ENCODE measurements around the gene CACNA1I. TPM values are rescaled to one million over a fixed set of nuclear protein-coding genes. Genes with fewer than 3 reads are reported as not detected.

CACNA1I gene
- total RNA-seq, 1 experiment from 2014 or later, result 0.15 TPM

DNA sequence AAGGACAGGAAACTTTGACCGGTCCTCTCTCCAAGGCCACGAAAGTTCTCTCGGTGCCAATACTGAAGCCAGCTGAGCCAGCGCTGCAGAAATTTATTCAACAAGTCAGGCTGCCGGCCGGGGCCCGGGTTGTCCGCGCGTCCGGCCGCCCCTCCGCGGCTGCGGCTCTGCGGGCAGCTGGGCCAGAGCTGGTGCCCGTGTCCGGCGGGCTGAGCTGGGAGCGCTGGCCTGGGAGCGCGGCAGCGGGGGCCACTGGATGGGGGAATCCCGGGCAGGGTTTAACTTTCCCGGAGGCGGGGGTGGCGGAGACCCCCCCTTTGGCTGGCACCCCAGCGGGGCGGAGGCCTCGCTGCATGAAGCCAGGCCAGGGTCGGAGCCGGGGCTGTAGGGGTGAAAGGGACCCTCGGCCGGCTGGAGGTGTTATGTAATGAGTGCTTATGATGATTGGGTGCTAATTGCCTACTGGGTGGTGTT is 12.3 kb upstream of the CACNA1I start:
- Histone ChIP-seq H3K4me3 (replicated peaks in 1 of 2; ENCODE audit: low read depth in 1 of 2, low read length in 2 of 2) (no peak overlapping the region), H4K20me1 (ENCODE audit: insufficient read depth) (no peaks in the 10 kb centered on the region), H3K27me3 (ENCODE audit: insufficient read depth, low read length) (peaks cover 10% of the 10 kb centered on the region; the same call in 1 of the 2 replicates), H3K4me2 (ENCODE audit: low read length) (no peak overlapping the region), H3K4me1 (ENCODE audit: control insufficient read depth in 1 of 2, insufficient read depth in 2 of 2, low read length in 2 of 2) (peaks cover 0 to 8% of the 10 kb centered on the region in 2 experiments; a peak in 2 of 4 replicates), H3K27ac (ENCODE audit: low read depth, low read length) (no peak overlapping the region), H3K9ac (ENCODE audit: low read length) (no peak overlapping the region), H3K36me3 (ENCODE audit: control insufficient read depth in 1 of 2, insufficient read depth in 2 of 2, low read length in 2 of 2) (no peaks in the 10 kb centered on the region), H3K9me3 (ENCODE audit: control insufficient read depth in 1 of 2, insufficient read depth in 1 of 2, low read depth in 1 of 2, low read length in 2 of 2) (no peaks in the 10 kb centered on the region; a peak in 1 of 4 replicates), H2AFZ (ENCODE audit: low read depth, low read length, poor library complexity, severe bottlenecking) (no peak overlapping the region), H3K79me2 (ENCODE audit: insufficient read depth, low read length) (no peaks in the 10 kb centered on the region), H3K9me2 (ENCODE audit: insufficient read depth) (no peaks in the 10 kb centered on the region)
- ATAC-seq (no peak), DNase-seq (ENCODE audit: low read depth, low spot score) (no peak)
- ChIA-PET CTCF (no interaction called here), POLR2A (no interaction called here), RAD21 (ENCODE audit: low non-redundant PET in 1 of 2, low total read pairs in 2 of 2, uncharacterized antibody in 2 of 2, unreplicated experiment in 2 of 2) (no interaction called here)
- intact Hi-C loops (cut with micrococcal nuclease), result no loop called here
- TF ChIP-seq SRF (IDR thresholded peaks at IDR 0.05; ENCODE audit: low read depth) (no peak), EZH2 (IDR thresholded peaks at IDR 0.05) (no peak), POLR2AphosphoS5 (IDR thresholded peaks at IDR 0.05; ENCODE audit: low read depth, low read length) (no peak)
- TF ChIP-seq, protein P1, sequence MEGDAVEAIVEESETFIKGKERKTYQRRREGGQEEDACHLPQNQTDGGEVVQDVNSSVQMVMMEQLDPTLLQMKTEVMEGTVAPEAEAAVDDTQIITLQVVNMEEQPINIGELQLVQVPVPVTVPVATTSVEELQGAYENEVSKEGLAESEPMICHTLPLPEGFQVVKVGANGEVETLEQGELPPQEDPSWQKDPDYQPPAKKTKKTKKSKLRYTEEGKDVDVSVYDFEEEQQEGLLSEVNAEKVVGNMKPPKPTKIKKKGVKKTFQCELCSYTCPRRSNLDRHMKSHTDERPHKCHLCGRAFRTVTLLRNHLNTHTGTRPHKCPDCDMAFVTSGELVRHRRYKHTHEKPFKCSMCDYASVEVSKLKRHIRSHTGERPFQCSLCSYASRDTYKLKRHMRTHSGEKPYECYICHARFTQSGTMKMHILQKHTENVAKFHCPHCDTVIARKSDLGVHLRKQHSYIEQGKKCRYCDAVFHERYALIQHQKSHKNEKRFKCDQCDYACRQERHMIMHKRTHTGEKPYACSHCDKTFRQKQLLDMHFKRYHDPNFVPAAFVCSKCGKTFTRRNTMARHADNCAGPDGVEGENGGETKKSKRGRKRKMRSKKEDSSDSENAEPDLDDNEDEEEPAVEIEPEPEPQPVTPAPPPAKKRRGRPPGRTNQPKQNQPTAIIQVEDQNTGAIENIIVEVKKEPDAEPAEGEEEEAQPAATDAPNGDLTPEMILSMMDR (IDR thresholded peaks at IDR 0.05 in 2 of 3, conservative IDR thresholded peaks at IDR 0.05 in 1 of 3; ENCODE audit: borderline replicate concordance in 1 of 3, insufficient read depth in 1 of 3, low read depth in 2 of 3, low read length in 2 of 3), result no peak
- BruUV-seq (replicated peaks), result no TSS peak

DNA sequence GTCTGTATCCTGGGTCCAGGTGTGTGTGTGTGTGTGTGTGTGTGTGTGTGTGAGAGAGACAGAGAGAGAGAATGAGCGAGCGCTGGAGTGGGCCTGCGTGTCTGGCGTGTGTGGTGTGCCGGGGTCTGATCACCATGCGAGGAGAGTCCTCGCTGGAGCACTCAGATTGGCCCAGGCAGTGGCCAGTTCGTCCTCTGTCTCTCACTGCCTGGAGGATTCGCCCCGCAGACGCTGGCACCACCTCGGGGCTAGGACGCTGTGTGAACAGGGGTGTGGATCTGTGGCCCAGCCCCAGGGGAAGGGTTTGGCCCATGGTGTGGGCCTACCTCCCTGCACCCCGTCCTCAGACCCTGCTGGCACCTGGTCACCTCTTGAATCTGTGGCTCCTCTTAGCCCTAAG is 11.6 kb upstream of the CACNA1I start:
- no peaks in the 10 kb centered on the region for H3K9me2 ChIP-seq (ENCODE audit: insufficient read depth)
- H3K27ac ChIP-seq (ENCODE audit: low read depth, low read length), result no peak overlapping the region
- H3K79me2 ChIP-seq (ENCODE audit: insufficient read depth, low read length), result no peaks in the 10 kb centered on the region
- peaks cover 0 to 8% of the 10 kb centered on the region in 2 experiments; a peak in 2 of 4 replicates for H3K4me1 ChIP-seq (ENCODE audit: control insufficient read depth in 1 of 2, insufficient read depth in 2 of 2, low read length in 2 of 2)
- no peaks in the 10 kb centered on the region for H4K20me1 ChIP-seq (ENCODE audit: insufficient read depth)
- DNase-seq (ENCODE audit: low read depth, low spot score), result no peak
- intact Hi-C loops (cut with micrococcal nuclease), result no loop called here
- no peak for TF ChIP-seq JUND (IDR thresholded peaks at IDR 0.05)
- TF ChIP-seq EZH2phosphoT487 (IDR thresholded peaks at IDR 0.05; ENCODE audit: borderline replicate concordance), result no peak
- TF ChIP-seq SIN3A (IDR thresholded peaks at IDR 0.05; ENCODE audit: low read depth), result no peak
- TF ChIP-seq SP1 (IDR thresholded peaks at IDR 0.05; ENCODE audit: low read depth), result no peak
- no peak for TF ChIP-seq ZNF274 (IDR thresholded peaks at IDR 0.05; ENCODE audit: low read depth, low read length)
- TF ChIP-seq, protein P2, sequence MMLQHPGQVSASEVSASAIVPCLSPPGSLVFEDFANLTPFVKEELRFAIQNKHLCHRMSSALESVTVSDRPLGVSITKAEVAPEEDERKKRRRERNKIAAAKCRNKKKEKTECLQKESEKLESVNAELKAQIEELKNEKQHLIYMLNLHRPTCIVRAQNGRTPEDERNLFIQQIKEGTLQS (IDR thresholded peaks at IDR 0.05), result no peak
- no peak for TF ChIP-seq ZFX (IDR thresholded peaks at IDR 0.05)
- ATAC-seq, result no peak
- H3K9me3 ChIP-seq (ENCODE audit: control insufficient read depth in 1 of 2, insufficient read depth in 1 of 2, low read depth in 1 of 2, low read length in 2 of 2), result no peaks in the 10 kb centered on the region; a peak in 1 of 4 replicates
- CTCF ChIA-PET, result interaction anchor here (1.1 to 1.4 kb wide), 4 partner anchors 16 to 480 kb away, joined by 3 to 11 read pairs (median 3); no protein-coding TSS in a partner anchor
- H3K36me3 ChIP-seq (ENCODE audit: control insufficient read depth in 1 of 2, insufficient read depth in 2 of 2, low read length in 2 of 2), result no peaks in the 10 kb centered on the region
- no peak overlapping the region for H2AFZ ChIP-seq (ENCODE audit: low read depth, low read length, poor library complexity, severe bottlenecking)
- H3K4me3 ChIP-seq (replicated peaks in 1 of 2; ENCODE audit: low read depth in 1 of 2, low read length in 2 of 2), result no peak overlapping the region
- H3K4me2 ChIP-seq (ENCODE audit: low read length), result no peak overlapping the region
- H3K9ac ChIP-seq (ENCODE audit: low read length), result no peak overlapping the region
- RAD21 ChIA-PET (ENCODE audit: low non-redundant PET in 1 of 2, low total read pairs in 2 of 2, uncharacterized antibody in 2 of 2, unreplicated experiment in 2 of 2), result no interaction called here
- BruUV-seq (replicated peaks), result no TSS peak
- POLR2A ChIA-PET, result no interaction called here
- peaks cover 10% of the 10 kb centered on the region; the same call in 1 of the 2 replicates for H3K27me3 ChIP-seq (ENCODE audit: insufficient read depth, low read length)
